ENCODE measurements around the gene MAL. TPM values are rescaled to one million over a fixed set of nuclear protein-coding genes. Genes with fewer than 3 reads are reported as not detected.

MAL gene
- total RNA-seq, 1 experiment from 2014 or later = 1.6 TPM

- intact Hi-C loops (cut with micrococcal nuclease) = no loop called here
- no peak overlapping the region for H2AFZ ChIP-seq (ENCODE audit: low read length)
- no TSS peak for BruUV-seq (replicated peaks)
- H3K9me2 ChIP-seq (replicated peaks; ENCODE audit: low read length) = no peaks in the 10 kb centered on the region
- peaks cover 43% of the 10 kb centered on the region for H3K4me1 ChIP-seq (ENCODE audit: insufficient read depth, low read length)
- H3K79me2 ChIP-seq (ENCODE audit: low read length) = no peaks in the 10 kb centered on the region
- no peak overlapping the region for H3K4me3 ChIP-seq (ENCODE audit: low read length)
- H3F3A ChIP-seq (ENCODE audit: low read length, unreplicated experiment) = no peaks in the 10 kb centered on the region
- peak overlapping the region; percentile 8 for H3K4me2 ChIP-seq (ENCODE audit: low read length)
- H3K9me3 ChIP-seq (ENCODE audit: low read length) = no peaks in the 10 kb centered on the region
- no peak overlapping the region for H3K9ac ChIP-seq (ENCODE audit: low read length)
- H3K36me3 ChIP-seq (ENCODE audit: low read depth, low read length) = no peaks in the 10 kb centered on the region
- peak overlapping the region; percentile 51 for H3K27ac ChIP-seq (ENCODE audit: low read length)
- peak; percentile 95 for DNase-seq
- H3K27me3 ChIP-seq (ENCODE audit: low read length) = no peaks in the 10 kb centered on the region
- no peak for TF ChIP-seq EZH2 (IDR thresholded peaks at IDR 0.05; ENCODE audit: low read length, unreplicated experiment)
- TF ChIP-seq CTCF (conservative IDR thresholded peaks at IDR 0.05; ENCODE audit: low read depth, low read length) = no peak
- TF ChIP-seq EZH2phosphoT487 (IDR thresholded peaks at IDR 0.05; ENCODE audit: borderline replicate concordance, low read length) = no peak
- CTCF ChIA-PET = no interaction called here
- no peaks in the 10 kb centered on the region for H4K20me1 ChIP-seq (ENCODE audit: low read length)
- ATAC-seq = peak; percentile 56
- POLR2A ChIA-PET (ENCODE audit: unreplicated experiment) = interaction anchor here (0.5 kb wide), 1 partner anchor 66 kb away, joined by 6 read pairs; no protein-coding TSS in a partner anchor
Measured at GRCh38 chr2:95052307-95052706, 26.8 kb downstream of the MAL start.

GRCh38 chr2:95052804-95053479, 27.4 kb downstream of the MAL start:
- BruUV-seq (replicated peaks) = TSS peak; percentile 27
- Histone ChIP-seq H3K4me2 (ENCODE audit: low read length) (no peak overlapping the region), H3K27ac (ENCODE audit: low read length) (peak overlapping the region; percentile 28), H3K36me3 (ENCODE audit: low read depth, low read length) (no peaks in the 10 kb centered on the region), H3K9ac (ENCODE audit: low read length) (no peak overlapping the region), H4K20me1 (ENCODE audit: low read length) (no peaks in the 10 kb centered on the region), H3K27me3 (ENCODE audit: low read length) (no peaks in the 10 kb centered on the region), H3K4me1 (ENCODE audit: insufficient read depth, low read length) (peaks cover 49% of the 10 kb centered on the region), H3F3A (ENCODE audit: low read length, unreplicated experiment) (no peaks in the 10 kb centered on the region), H2AFZ (ENCODE audit: low read length) (no peak overlapping the region), H3K79me2 (ENCODE audit: low read length) (no peaks in the 10 kb centered on the region), H3K9me2 (replicated peaks; ENCODE audit: low read length) (no peaks in the 10 kb centered on the region), H3K4me3 (ENCODE audit: low read length) (no peak overlapping the region), H3K9me3 (ENCODE audit: low read length) (no peaks in the 10 kb centered on the region)
- intact Hi-C loops (cut with micrococcal nuclease) = no loop called here
- ChIA-PET CTCF (interaction anchor here (0.9 kb wide), 1 partner anchor 30 kb away, joined by 7 read pairs; no protein-coding TSS in a partner anchor), POLR2A (ENCODE audit: unreplicated experiment) (no interaction called here)
- TF ChIP-seq EZH2 (IDR thresholded peaks at IDR 0.05; ENCODE audit: low read length, unreplicated experiment) (no peak), CTCF (conservative IDR thresholded peaks at IDR 0.05; ENCODE audit: low read depth, low read length) (no peak), EZH2phosphoT487 (IDR thresholded peaks at IDR 0.05; ENCODE audit: borderline replicate concordance, low read length) (no peak)
- no peak for DNase-seq
- ATAC-seq = no peak

GRCh38 chr2:95053543-95053942, 28.0 kb downstream of the MAL start:
- ChIA-PET POLR2A (ENCODE audit: unreplicated experiment) (no interaction called here), CTCF (interaction anchor here (0.9 kb wide), 1 partner anchor 31 kb away, joined by 7 read pairs; no protein-coding TSS in a partner anchor)
- Histone ChIP-seq H3K9me2 (replicated peaks; ENCODE audit: low read length) (no peaks in the 10 kb centered on the region), H3K27ac (ENCODE audit: low read length) (no peak overlapping the region), H3K4me3 (ENCODE audit: low read length) (no peak overlapping the region), H4K20me1 (ENCODE audit: low read length) (no peaks in the 10 kb centered on the region), H3K9ac (ENCODE audit: low read length) (no peak overlapping the region), H3K4me1 (ENCODE audit: insufficient read depth, low read length) (peaks cover 53% of the 10 kb centered on the region), H3K27me3 (ENCODE audit: low read length) (no peaks in the 10 kb centered on the region), H3F3A (ENCODE audit: low read length, unreplicated experiment) (no peaks in the 10 kb centered on the region), H3K4me2 (ENCODE audit: low read length) (no peak overlapping the region), H3K9me3 (ENCODE audit: low read length) (no peaks in the 10 kb centered on the region), H2AFZ (ENCODE audit: low read length) (no peak overlapping the region), H3K79me2 (ENCODE audit: low read length) (no peaks in the 10 kb centered on the region), H3K36me3 (ENCODE audit: low read depth, low read length) (no peaks in the 10 kb centered on the region)
- ATAC-seq (no peak), DNase-seq (no peak)
- intact Hi-C loops (cut with micrococcal nuclease) = no loop called here
- no peak for TF ChIP-seq EZH2 (IDR thresholded peaks at IDR 0.05; ENCODE audit: low read length, unreplicated experiment)
- TF ChIP-seq CTCF (conservative IDR thresholded peaks at IDR 0.05; ENCODE audit: low read depth, low read length) = peak; percentile 51
- no TSS peak for BruUV-seq (replicated peaks)
